Loucy (cell line): Measurements from ENCODE around the gene PRRX2.

Experiments used
- H2AFZ ChIP-seq: fragments of 200-600 bp; sonication (generic); 2 replicates; pipeline ENCODE4 v1.6.0; 2016; ENCODE audit warnings: antibody characterized with exemption, mild to moderate bottlenecking, low read length, moderate library complexity
- H3F3A ChIP-seq: fragments of 200-600 bp; 2 replicates; pipeline ENCODE4 v1.6.0; 2016; ENCODE audit warnings: antibody characterized with exemption, low read depth, mild to moderate bottlenecking
- H3K27me3 ChIP-seq: fragments of 200-600 bp; sonication (generic); 2 replicates; pipeline ENCODE4 v1.6.1; 2014; ENCODE audit warnings: low read length, mild to moderate bottlenecking; ENCODE audit not compliant: insufficient read depth, poor library complexity, severe bottlenecking
- H3K36me3 ChIP-seq: fragments of 200-600 bp; sonication (generic); 2 replicates; pipeline ENCODE4 v1.6.1; 2016; ENCODE audit warnings: low read length; ENCODE audit not compliant: insufficient read depth
- H3K4me1 ChIP-seq: fragments of 200-600 bp; sonication (generic); 2 replicates; pipeline ENCODE4 v1.5.1; 2014; ENCODE audit warnings: low read length, mild to moderate bottlenecking; ENCODE audit not compliant: insufficient read depth, poor library complexity, severe bottlenecking
- H3K4me2 ChIP-seq: fragments of 200-600 bp; sonication (generic); 2 replicates; pipeline ENCODE4 v1.6.0; 2014; ENCODE audit warnings: antibody characterized with exemption, low read length, low read depth, mild to moderate bottlenecking; ENCODE audit not compliant: poor library complexity, severe bottlenecking
- H3K4me3 ChIP-seq: fragments of 200-600 bp; sonication (generic); 2 replicates; pipeline ENCODE4 v1.5.1; 2014; ENCODE audit warnings: low read length, mild to moderate bottlenecking, mixed read lengths; ENCODE audit not compliant: poor library complexity, severe bottlenecking
- H3K79me2 ChIP-seq: fragments of 200-600 bp; sonication (generic); 2 replicates; pipeline ENCODE4 v1.6.1; 2014; ENCODE audit warnings: low read length; ENCODE audit not compliant: insufficient read depth
- H3K9ac ChIP-seq: fragments of 200-600 bp; sonication (generic); 2 replicates; pipeline ENCODE4 v1.6.0; 2014; ENCODE audit warnings: mild to moderate bottlenecking, low read depth, low read length, moderate library complexity; ENCODE audit not compliant: poor library complexity, severe bottlenecking
- H3K9me2 ChIP-seq: fragments of 200-600 bp; sonication (generic); replicated peaks from 2 replicates; pipeline ENCODE4 v1.6.1; 2016; ENCODE audit warnings: low read depth, low read length, mixed read lengths
- H3K9me3 ChIP-seq: fragments of 200-600 bp; sonication (generic); 2 replicates; pipeline ENCODE4 v1.6.1; 2014; ENCODE audit warnings: mild to moderate bottlenecking, antibody characterized with exemption, low read length, low read depth; ENCODE audit not compliant: insufficient read depth
- H4K20me1 ChIP-seq: fragments of 200-600 bp; sonication (generic); 2 replicates; pipeline ENCODE4 v1.6.0; 2014; ENCODE audit warnings: antibody characterized with exemption, low read length, mild to moderate bottlenecking; ENCODE audit not compliant: insufficient read depth, poor library complexity, severe bottlenecking
- EZH2phosphoT487 ChIP-seq: fragments of 200-600 bp; IDR thresholded peaks from 2 replicates; pipeline ENCODE4 v1.6.1; 2018; ENCODE audit warnings: antibody characterized with exemption, mild to moderate bottlenecking, moderate library complexity, borderline replicate concordance
- TF ChIP-seq, protein P1 (sequence below): fragments of 200-600 bp; sonication (generic); conservative IDR thresholded peaks from 2 replicates; pipeline ENCODE4 v1.5.1; 2014; ENCODE audit warnings: mild to moderate bottlenecking, antibody characterized with exemption, low read length

The PRRX2 gene

DNA sequence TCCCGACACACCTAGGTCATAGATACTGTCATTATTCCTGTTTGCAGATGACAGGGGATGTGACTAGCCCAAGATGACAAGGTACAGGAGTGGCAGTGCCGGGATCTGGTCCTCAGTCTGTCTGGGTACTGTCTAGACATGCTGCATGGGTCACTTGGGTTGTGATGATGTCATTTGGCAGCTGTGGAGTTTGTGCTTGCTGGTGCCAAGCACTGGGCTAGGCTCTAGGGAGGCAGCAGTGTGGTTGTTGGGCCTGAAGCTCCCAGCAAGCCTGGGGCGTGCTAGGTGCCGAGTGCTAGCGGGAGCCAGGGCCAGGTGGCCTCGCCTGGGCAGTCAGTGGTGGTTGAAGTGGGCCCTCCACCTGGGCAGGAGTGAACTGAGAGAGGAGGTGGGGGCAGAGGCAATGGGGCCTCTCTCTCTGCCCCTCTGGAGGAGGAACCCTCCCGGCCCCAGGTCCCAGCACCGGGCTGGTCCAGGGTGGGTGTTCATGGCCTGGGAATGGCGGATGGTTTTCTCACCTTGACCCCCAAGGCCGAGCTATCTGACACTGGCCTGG is 14.7 kb upstream of the PRRX2 start:
- Histone ChIP-seq H3K4me1 (no peaks in the 10 kb centered on the region), H3K36me3 (no peaks in the 10 kb centered on the region), H3K79me2 (no peaks in the 10 kb centered on the region), H2AFZ (no peak overlapping the region), H3K4me2 (no peak overlapping the region), H3K4me3 (no peak overlapping the region), H3K9me2 (no peaks in the 10 kb centered on the region), H4K20me1 (no peaks in the 10 kb centered on the region), H3K9me3 (no peaks in the 10 kb centered on the region), H3F3A (no peaks in the 10 kb centered on the region), H3K27me3 (no peaks in the 10 kb centered on the region), H3K9ac (no peak overlapping the region)
- TF ChIP-seq EZH2phosphoT487 = no peak
- TF ChIP-seq, protein P1, sequence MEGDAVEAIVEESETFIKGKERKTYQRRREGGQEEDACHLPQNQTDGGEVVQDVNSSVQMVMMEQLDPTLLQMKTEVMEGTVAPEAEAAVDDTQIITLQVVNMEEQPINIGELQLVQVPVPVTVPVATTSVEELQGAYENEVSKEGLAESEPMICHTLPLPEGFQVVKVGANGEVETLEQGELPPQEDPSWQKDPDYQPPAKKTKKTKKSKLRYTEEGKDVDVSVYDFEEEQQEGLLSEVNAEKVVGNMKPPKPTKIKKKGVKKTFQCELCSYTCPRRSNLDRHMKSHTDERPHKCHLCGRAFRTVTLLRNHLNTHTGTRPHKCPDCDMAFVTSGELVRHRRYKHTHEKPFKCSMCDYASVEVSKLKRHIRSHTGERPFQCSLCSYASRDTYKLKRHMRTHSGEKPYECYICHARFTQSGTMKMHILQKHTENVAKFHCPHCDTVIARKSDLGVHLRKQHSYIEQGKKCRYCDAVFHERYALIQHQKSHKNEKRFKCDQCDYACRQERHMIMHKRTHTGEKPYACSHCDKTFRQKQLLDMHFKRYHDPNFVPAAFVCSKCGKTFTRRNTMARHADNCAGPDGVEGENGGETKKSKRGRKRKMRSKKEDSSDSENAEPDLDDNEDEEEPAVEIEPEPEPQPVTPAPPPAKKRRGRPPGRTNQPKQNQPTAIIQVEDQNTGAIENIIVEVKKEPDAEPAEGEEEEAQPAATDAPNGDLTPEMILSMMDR = no peak

DNA sequence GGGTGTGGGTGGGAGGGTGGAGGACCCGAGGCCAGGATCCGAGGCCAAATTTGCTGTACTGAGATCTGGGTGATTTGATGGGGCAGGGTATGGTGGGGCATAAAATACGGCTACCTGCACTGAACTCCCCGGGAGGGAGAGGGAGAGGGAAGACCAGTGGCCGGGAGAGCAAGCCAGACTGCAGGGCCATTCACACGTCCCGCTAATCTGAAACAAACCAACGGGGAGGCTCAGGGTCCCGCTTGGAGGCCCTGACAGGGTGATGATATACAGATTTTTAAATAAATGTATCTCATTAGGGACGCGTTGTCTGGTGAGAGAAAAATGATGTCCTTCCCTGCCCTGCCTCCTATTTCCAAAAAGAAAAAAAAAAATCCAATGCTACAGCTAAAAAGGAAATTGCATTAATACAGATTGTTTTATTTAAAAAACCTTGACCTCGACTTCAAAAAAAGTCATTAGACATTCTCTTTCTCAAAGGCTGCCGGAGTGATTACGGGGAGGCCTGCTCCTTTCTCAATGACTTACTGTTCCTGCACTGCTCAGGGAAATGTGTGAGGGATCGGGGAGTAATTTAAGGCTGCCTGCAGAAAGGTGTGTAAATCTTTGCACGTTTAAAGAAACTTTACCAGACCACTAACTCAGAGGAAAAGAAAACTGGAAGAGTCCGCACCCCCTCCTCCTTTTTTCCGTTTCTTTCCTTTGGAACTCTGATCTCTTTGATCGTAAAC is 11.5 kb upstream of the PRRX2 start:
- Histone ChIP-seq H3K36me3 (no peaks in the 10 kb centered on the region), H3K9me3 (no peaks in the 10 kb centered on the region), H3K4me2 (no peak overlapping the region), H3K27me3 (no peaks in the 10 kb centered on the region), H2AFZ (no peak overlapping the region), H3F3A (no peaks in the 10 kb centered on the region), H3K4me3 (no peak overlapping the region), H3K9ac (no peak overlapping the region), H4K20me1 (no peaks in the 10 kb centered on the region), H3K4me1 (no peaks in the 10 kb centered on the region), H3K79me2 (no peaks in the 10 kb centered on the region), H3K9me2 (no peaks in the 10 kb centered on the region)
- TF ChIP-seq, protein P1 = no peak
- no peak for TF ChIP-seq EZH2phosphoT487

DNA sequence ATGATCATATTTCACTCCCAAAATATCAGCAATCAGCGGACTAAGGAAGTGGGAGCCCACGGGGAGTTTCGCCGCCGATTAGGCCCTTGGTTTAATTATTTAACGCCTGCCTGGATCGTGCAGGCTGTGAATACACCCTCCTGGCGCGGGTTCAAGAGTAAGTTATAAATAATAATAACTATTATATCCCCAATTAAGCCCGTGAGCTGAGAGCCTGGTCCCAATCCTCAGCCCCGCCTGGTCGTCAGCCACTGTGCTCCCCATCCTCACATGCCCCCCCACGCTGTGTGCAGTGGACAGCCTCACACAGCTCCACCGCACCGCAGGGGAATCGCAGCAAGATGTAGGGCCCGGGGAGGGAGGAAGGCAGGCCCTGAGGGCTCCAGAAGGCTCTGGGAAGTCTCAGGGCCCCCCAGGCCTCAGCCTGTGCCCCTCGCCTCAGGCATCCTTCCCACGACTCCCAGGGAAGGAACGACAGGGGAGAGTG is 10.8 kb upstream of the PRRX2 start:
- no peaks in the 10 kb centered on the region for H3K9me3 ChIP-seq
- H3K4me3 ChIP-seq = no peak overlapping the region
- H3K4me1 ChIP-seq = no peaks in the 10 kb centered on the region
- H4K20me1 ChIP-seq = no peaks in the 10 kb centered on the region
- H3K4me2 ChIP-seq = no peak overlapping the region
- TF ChIP-seq EZH2phosphoT487 = no peak
- TF ChIP-seq, protein P1 = no peak
- H3K36me3 ChIP-seq = no peaks in the 10 kb centered on the region
- H3K79me2 ChIP-seq = no peaks in the 10 kb centered on the region
- H2AFZ ChIP-seq = no peak overlapping the region
- no peaks in the 10 kb centered on the region for H3K27me3 ChIP-seq
- H3K9me2 ChIP-seq = no peaks in the 10 kb centered on the region
- H3K9ac ChIP-seq = no peak overlapping the region
- H3F3A ChIP-seq = no peaks in the 10 kb centered on the region
